Loucy (cell line): ENCODE data around the gene SH3BP1.

Experiments used
- H2AFZ ChIP-seq: fragments of 200-600 bp; sonication (generic); 2 replicates; pipeline ENCODE4 v1.6.0; 2016; ENCODE audit warnings: antibody characterized with exemption, mild to moderate bottlenecking, low read length, moderate library complexity
- H3F3A ChIP-seq: fragments of 200-600 bp; 2 replicates; pipeline ENCODE4 v1.6.0; 2016; ENCODE audit warnings: antibody characterized with exemption, low read depth, mild to moderate bottlenecking
- H3K27me3 ChIP-seq: fragments of 200-600 bp; sonication (generic); 2 replicates; pipeline ENCODE4 v1.6.1; 2014; ENCODE audit warnings: low read length, mild to moderate bottlenecking; ENCODE audit not compliant: insufficient read depth, poor library complexity, severe bottlenecking
- H3K36me3 ChIP-seq: fragments of 200-600 bp; sonication (generic); 2 replicates; pipeline ENCODE4 v1.6.1; 2016; ENCODE audit warnings: low read length; ENCODE audit not compliant: insufficient read depth
- H3K4me1 ChIP-seq: fragments of 200-600 bp; sonication (generic); 2 replicates; pipeline ENCODE4 v1.5.1; 2014; ENCODE audit warnings: low read length, mild to moderate bottlenecking; ENCODE audit not compliant: insufficient read depth, poor library complexity, severe bottlenecking
- H3K4me2 ChIP-seq: fragments of 200-600 bp; sonication (generic); 2 replicates; pipeline ENCODE4 v1.6.0; 2014; ENCODE audit warnings: antibody characterized with exemption, low read length, low read depth, mild to moderate bottlenecking; ENCODE audit not compliant: poor library complexity, severe bottlenecking
- H3K4me3 ChIP-seq: fragments of 200-600 bp; sonication (generic); 2 replicates; pipeline ENCODE4 v1.5.1; 2014; ENCODE audit warnings: low read length, mild to moderate bottlenecking, mixed read lengths; ENCODE audit not compliant: poor library complexity, severe bottlenecking
- H3K79me2 ChIP-seq: fragments of 200-600 bp; sonication (generic); 2 replicates; pipeline ENCODE4 v1.6.1; 2014; ENCODE audit warnings: low read length; ENCODE audit not compliant: insufficient read depth
- H3K9ac ChIP-seq: fragments of 200-600 bp; sonication (generic); 2 replicates; pipeline ENCODE4 v1.6.0; 2014; ENCODE audit warnings: mild to moderate bottlenecking, low read depth, low read length, moderate library complexity; ENCODE audit not compliant: poor library complexity, severe bottlenecking
- H3K9me2 ChIP-seq: fragments of 200-600 bp; sonication (generic); replicated peaks from 2 replicates; pipeline ENCODE4 v1.6.1; 2016; ENCODE audit warnings: low read depth, low read length, mixed read lengths
- H3K9me3 ChIP-seq: fragments of 200-600 bp; sonication (generic); 2 replicates; pipeline ENCODE4 v1.6.1; 2014; ENCODE audit warnings: mild to moderate bottlenecking, antibody characterized with exemption, low read length, low read depth; ENCODE audit not compliant: insufficient read depth
- H4K20me1 ChIP-seq: fragments of 200-600 bp; sonication (generic); 2 replicates; pipeline ENCODE4 v1.6.0; 2014; ENCODE audit warnings: antibody characterized with exemption, low read length, mild to moderate bottlenecking; ENCODE audit not compliant: insufficient read depth, poor library complexity, severe bottlenecking
- EZH2phosphoT487 ChIP-seq: fragments of 200-600 bp; IDR thresholded peaks from 2 replicates; pipeline ENCODE4 v1.6.1; 2018; ENCODE audit warnings: antibody characterized with exemption, mild to moderate bottlenecking, moderate library complexity, borderline replicate concordance
- TF ChIP-seq, protein P1 (sequence below): fragments of 200-600 bp; sonication (generic); conservative IDR thresholded peaks from 2 replicates; pipeline ENCODE4 v1.5.1; 2014; ENCODE audit warnings: mild to moderate bottlenecking, antibody characterized with exemption, low read length

Gene SH3BP1

DNA sequence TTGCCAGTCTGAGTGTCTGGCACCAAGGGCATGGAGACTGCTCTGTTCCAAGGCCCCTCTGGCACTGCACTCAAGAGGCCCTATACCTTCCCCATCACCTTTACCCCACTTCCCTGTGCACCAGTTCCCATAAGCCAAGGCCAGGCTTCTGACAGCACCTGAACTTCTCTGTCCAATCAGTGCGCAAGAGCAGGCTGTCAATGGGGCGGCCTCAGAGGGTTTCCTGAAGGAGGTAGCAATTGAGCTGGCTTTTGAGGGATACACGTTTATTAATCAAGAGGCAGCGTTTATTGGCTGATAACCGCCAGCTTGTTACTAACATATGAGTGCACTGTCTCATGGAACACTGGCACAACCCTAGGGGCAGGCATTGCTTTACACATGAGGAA lies 2.1 kb downstream of the SH3BP1 start:
- Histone ChIP-seq H3K36me3 (peaks cover 16% of the 10 kb centered on the region; the same call in 1 of the 2 replicates), H3K9me3 (no peaks in the 10 kb centered on the region), H3K9ac (peak overlapping the region; percentile 94), H3K4me1 (peaks cover 47% of the 10 kb centered on the region), H4K20me1 (peaks cover 22% of the 10 kb centered on the region), H2AFZ (no peak overlapping the region), H3K27me3 (no peaks in the 10 kb centered on the region), H3K4me3 (peak overlapping the region; percentile 89), H3K79me2 (peaks cover 47% of the 10 kb centered on the region), H3K4me2 (peak overlapping the region; percentile 98), H3F3A (peaks cover 9% of the 10 kb centered on the region), H3K9me2 (no peaks in the 10 kb centered on the region)
- no peak for TF ChIP-seq EZH2phosphoT487
- TF ChIP-seq, protein P1, sequence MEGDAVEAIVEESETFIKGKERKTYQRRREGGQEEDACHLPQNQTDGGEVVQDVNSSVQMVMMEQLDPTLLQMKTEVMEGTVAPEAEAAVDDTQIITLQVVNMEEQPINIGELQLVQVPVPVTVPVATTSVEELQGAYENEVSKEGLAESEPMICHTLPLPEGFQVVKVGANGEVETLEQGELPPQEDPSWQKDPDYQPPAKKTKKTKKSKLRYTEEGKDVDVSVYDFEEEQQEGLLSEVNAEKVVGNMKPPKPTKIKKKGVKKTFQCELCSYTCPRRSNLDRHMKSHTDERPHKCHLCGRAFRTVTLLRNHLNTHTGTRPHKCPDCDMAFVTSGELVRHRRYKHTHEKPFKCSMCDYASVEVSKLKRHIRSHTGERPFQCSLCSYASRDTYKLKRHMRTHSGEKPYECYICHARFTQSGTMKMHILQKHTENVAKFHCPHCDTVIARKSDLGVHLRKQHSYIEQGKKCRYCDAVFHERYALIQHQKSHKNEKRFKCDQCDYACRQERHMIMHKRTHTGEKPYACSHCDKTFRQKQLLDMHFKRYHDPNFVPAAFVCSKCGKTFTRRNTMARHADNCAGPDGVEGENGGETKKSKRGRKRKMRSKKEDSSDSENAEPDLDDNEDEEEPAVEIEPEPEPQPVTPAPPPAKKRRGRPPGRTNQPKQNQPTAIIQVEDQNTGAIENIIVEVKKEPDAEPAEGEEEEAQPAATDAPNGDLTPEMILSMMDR = no peak

DNA sequence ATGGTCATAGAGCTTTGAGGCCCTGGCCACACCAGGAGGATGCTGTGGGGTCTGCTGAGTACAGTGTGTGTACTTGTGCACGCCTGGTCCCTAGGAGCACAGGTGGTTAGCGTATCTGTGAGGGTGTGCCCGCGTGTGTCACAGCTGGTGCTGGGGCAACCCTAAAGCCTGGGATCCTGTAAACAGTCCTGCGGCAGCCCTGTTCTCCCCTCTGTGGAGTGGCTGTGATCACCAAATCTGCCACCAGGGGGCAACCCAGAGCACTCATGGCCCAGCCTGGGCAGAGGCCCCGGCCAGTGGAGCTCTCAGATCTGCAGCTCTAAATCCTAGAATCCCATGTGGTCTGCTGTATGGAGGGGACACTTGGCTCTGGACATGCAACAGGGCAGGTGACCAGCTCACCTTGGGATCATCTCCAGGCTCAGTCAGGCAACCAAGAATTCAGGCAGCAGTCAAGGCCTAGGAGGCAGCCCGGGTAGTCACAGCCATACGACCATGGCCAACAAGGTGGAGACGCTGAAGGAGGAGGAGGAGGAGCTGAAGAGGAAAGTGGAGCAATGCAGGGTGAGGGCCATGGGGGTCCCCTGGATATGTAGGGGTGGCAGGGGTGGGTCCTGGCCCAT lies 3.9 kb downstream of the SH3BP1 start:
- peaks cover 22% of the 10 kb centered on the region; the same call in 1 of the 2 replicates for H3K36me3 ChIP-seq
- H3K27me3 ChIP-seq = no peaks in the 10 kb centered on the region
- H3K9me2 ChIP-seq = no peaks in the 10 kb centered on the region
- H2AFZ ChIP-seq = no peak overlapping the region
- TF ChIP-seq EZH2phosphoT487 = no peak
- TF ChIP-seq, protein P1 = peak; percentile 90
- H3K4me3 ChIP-seq = peak overlapping the region; percentile 28
- H3K4me2 ChIP-seq = peak overlapping the region; percentile 48
- peaks cover 29% of the 10 kb centered on the region for H3K4me1 ChIP-seq
- peak overlapping the region; percentile 94 for H3K9ac ChIP-seq
- H3K9me3 ChIP-seq = no peaks in the 10 kb centered on the region
- peaks cover 22% of the 10 kb centered on the region for H4K20me1 ChIP-seq
- H3K79me2 ChIP-seq = peaks cover 47% of the 10 kb centered on the region
- H3F3A ChIP-seq = no peaks in the 10 kb centered on the region

DNA sequence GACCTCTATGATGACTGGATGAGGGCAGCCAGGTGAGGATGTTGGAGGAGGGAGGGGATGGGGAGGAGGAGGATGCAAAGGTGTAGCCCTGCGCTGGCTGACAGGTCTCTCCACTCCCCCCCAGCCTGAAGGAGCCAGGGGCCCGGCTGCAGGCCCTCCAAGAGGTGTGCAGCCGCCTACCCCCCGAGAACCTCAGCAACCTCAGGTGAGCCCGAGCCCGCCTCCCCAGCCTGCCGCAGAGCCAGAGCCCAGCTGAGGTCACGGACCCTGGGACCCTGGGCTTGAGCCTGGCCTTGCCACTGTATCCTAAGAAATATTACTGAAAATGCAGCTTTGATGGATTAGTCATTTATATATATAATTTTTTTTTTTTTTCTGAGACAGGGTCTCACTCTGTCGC lies 7.8 kb downstream of the SH3BP1 start:
- Histone ChIP-seq H2AFZ (no peak overlapping the region), H3F3A (no peaks in the 10 kb centered on the region), H3K4me1 (peaks cover 4% of the 10 kb centered on the region), H3K9me2 (no peaks in the 10 kb centered on the region), H3K36me3 (peaks cover 46% of the 10 kb centered on the region; the same call in 1 of the 2 replicates), H3K9me3 (no peaks in the 10 kb centered on the region), H3K4me2 (no peak overlapping the region), H4K20me1 (peaks cover 6% of the 10 kb centered on the region), H3K4me3 (no peak overlapping the region), H3K9ac (no peak overlapping the region), H3K79me2 (peaks cover 18% of the 10 kb centered on the region; the same call in 1 of the 2 replicates), H3K27me3 (no peaks in the 10 kb centered on the region)
- no peak for TF ChIP-seq EZH2phosphoT487
- TF ChIP-seq, protein P1 = no peak
